ENCODE results near the gene RXRA. TPM values are rescaled to one million over a fixed set of nuclear protein-coding genes. Genes with fewer than 3 reads are reported as not detected.

The RXRA gene
- polyA plus RNA-seq, 1 of the 3 experiments (the other 2 are of a cell fraction): 7.6 TPM

DNA sequence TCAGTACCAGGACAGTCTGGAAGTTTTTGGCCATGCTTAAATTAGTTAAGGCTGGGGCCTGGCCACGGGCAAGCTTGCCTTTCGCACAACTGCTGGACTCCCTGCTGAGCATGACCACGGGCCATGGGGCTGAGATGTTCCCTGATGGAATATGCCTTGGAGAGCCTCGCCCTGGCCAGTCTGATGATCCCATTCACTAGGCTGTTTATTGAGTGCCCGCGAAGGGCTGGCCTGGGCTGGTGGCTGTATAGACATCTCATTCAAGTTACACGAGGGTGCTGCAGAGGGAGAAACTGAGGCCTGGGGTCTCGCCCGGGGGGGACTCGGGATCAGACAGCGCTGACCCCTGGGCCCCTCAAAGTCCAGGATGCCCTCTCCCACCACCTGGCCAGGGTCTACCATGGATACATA, 7.8 kb upstream of the RXRA start:
- TF ChIP-seq RFX5 (IDR thresholded peaks at IDR 0.05; ENCODE audit: low read length): no peak
- TF ChIP-seq POLR2AphosphoS5 (IDR thresholded peaks at IDR 0.05; ENCODE audit: low read depth, low read length): no peak
- no peak for TF ChIP-seq TEAD4 (IDR thresholded peaks at IDR 0.05; ENCODE audit: borderline replicate concordance, insufficient read depth)
- TF ChIP-seq, protein P1, sequence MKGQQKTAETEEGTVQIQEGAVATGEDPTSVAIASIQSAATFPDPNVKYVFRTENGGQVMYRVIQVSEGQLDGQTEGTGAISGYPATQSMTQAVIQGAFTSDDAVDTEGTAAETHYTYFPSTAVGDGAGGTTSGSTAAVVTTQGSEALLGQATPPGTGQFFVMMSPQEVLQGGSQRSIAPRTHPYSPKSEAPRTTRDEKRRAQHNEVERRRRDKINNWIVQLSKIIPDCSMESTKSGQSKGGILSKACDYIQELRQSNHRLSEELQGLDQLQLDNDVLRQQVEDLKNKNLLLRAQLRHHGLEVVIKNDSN (IDR thresholded peaks at IDR 0.05; ENCODE audit: borderline replicate concordance, low read depth): no peak
- TF ChIP-seq YY1 (IDR thresholded peaks at IDR 0.05; ENCODE audit: low read depth): no peak
- TF ChIP-seq NRF1 (IDR thresholded peaks at IDR 0.05; ENCODE audit: low read depth, low read length): no peak
- TF ChIP-seq RXRA (IDR thresholded peaks at IDR 0.05; ENCODE audit: borderline replicate concordance, low read depth): no peak
- TF ChIP-seq NFIC (IDR thresholded peaks at IDR 0.05; ENCODE audit: borderline replicate concordance): no peak
- TF ChIP-seq, protein P2, sequence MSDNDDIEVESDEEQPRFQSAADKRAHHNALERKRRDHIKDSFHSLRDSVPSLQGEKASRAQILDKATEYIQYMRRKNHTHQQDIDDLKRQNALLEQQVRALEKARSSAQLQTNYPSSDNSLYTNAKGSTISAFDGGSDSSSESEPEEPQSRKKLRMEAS (IDR thresholded peaks at IDR 0.05; ENCODE audit: low read depth): no peak
- no peak for TF ChIP-seq JUND (IDR thresholded peaks at IDR 0.05)
- TF ChIP-seq MEF2A (IDR thresholded peaks at IDR 0.05; ENCODE audit: borderline replicate concordance, low read depth): no peak
- TF ChIP-seq ELF1 (IDR thresholded peaks at IDR 0.05): no peak
- TF ChIP-seq, protein P3, sequence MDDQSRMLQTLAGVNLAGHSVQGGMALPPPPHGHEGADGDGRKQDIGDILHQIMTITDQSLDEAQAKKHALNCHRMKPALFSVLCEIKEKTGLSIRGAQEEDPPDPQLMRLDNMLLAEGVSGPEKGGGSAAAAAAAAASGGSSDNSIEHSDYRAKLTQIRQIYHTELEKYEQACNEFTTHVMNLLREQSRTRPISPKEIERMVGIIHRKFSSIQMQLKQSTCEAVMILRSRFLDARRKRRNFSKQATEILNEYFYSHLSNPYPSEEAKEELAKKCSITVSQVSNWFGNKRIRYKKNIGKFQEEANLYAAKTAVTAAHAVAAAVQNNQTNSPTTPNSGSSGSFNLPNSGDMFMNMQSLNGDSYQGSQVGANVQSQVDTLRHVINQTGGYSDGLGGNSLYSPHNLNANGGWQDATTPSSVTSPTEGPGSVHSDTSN (IDR thresholded peaks at IDR 0.05): no peak
- no peak for TF ChIP-seq FOXM1 (IDR thresholded peaks at IDR 0.05; ENCODE audit: low read depth)
- no peak for TF ChIP-seq EZH2phosphoT487 (IDR thresholded peaks at IDR 0.05; ENCODE audit: borderline replicate concordance, low read depth)
- Histone ChIP-seq H3K9ac (no peak overlapping the region; the same call in 1 of the 2 replicates), H3K4me1 (ENCODE audit: control insufficient read depth in 1 of 2, insufficient read depth in 2 of 2, low read depth in 1 of 2, low read length in 1 of 2) (peaks cover 30% of the 10 kb centered on the region in 2 experiments), H3K4me3 (ENCODE audit: low read depth in 2 of 2, low read length in 1 of 2) (no peak overlapping the region), H2AFZ (ENCODE audit: low read depth) (no peak overlapping the region), H3F3A (replicated peaks; ENCODE audit: insufficient read depth) (peaks cover 7% of the 10 kb centered on the region), H3K4me2 (peak overlapping the region; percentile 70), H3K36me3 (replicated peaks in 1 of 2; ENCODE audit: control insufficient read depth in 1 of 2, insufficient read depth in 2 of 2, low read length in 1 of 2) (no peaks in the 10 kb centered on the region), H3K79me2 (ENCODE audit: insufficient read depth) (no peaks in the 10 kb centered on the region), H3K27ac (ENCODE audit: low read depth in 2 of 2, low read length in 1 of 2) (peak overlapping the region in 1 of 2 experiments; percentile 36; a peak in 1 of 4 replicates), H3K27me3 (ENCODE audit: insufficient read depth) (no peaks in the 10 kb centered on the region), H3K9me3 (no peaks in the 10 kb centered on the region), H4K20me1 (ENCODE audit: insufficient read depth) (no peaks in the 10 kb centered on the region), H3K9me2 (no peaks in the 10 kb centered on the region)
- ChIA-PET POLR2A (no interaction called here), CTCF (interaction anchor here (0.8 to 1.8 kb wide), 3 partner anchors 9 to 125 kb away, joined by 3 to 6 read pairs (median 4); no protein-coding TSS in a partner anchor)
- 83% methylated on average over 10 of the region's 11 CpGs for WGBS (ENCODE audit: low lambda C conversion rate)
- DNase-seq: no peak

- Histone ChIP-seq H3K4me1 (ENCODE audit: control insufficient read depth in 1 of 2, insufficient read depth in 2 of 2, low read depth in 1 of 2, low read length in 1 of 2) (peaks cover 30% of the 10 kb centered on the region in 2 experiments), H3F3A (replicated peaks; ENCODE audit: insufficient read depth) (peaks cover 7% of the 10 kb centered on the region), H3K9me3 (no peaks in the 10 kb centered on the region), H2AFZ (ENCODE audit: low read depth) (no peak overlapping the region), H3K27me3 (ENCODE audit: insufficient read depth) (no peaks in the 10 kb centered on the region), H3K4me2 (peak overlapping the region; percentile 70), H3K27ac (ENCODE audit: low read depth in 2 of 2, low read length in 1 of 2) (no peak overlapping the region), H3K9me2 (no peaks in the 10 kb centered on the region), H3K4me3 (ENCODE audit: low read depth in 2 of 2, low read length in 1 of 2) (no peak overlapping the region), H3K79me2 (ENCODE audit: insufficient read depth) (no peaks in the 10 kb centered on the region), H3K36me3 (replicated peaks in 1 of 2; ENCODE audit: control insufficient read depth in 1 of 2, insufficient read depth in 2 of 2, low read length in 1 of 2) (no peaks in the 10 kb centered on the region), H4K20me1 (ENCODE audit: insufficient read depth) (no peaks in the 10 kb centered on the region), H3K9ac (no peak overlapping the region)
- TF ChIP-seq MXI1 (IDR thresholded peaks at IDR 0.05; ENCODE audit: low read depth, low read length) (no peak), GABPA (IDR thresholded peaks at IDR 0.05; ENCODE audit: low read depth) (no peak), IRF3 (IDR thresholded peaks at IDR 0.05; ENCODE audit: low read depth, low read length) (no peak), SIN3A (IDR thresholded peaks at IDR 0.05; ENCODE audit: borderline replicate concordance, low read depth, low read length) (no peak), NFIC (IDR thresholded peaks at IDR 0.05; ENCODE audit: borderline replicate concordance) (no peak), NRF1 (IDR thresholded peaks at IDR 0.05; ENCODE audit: low read depth, low read length) (no peak), RXRA (IDR thresholded peaks at IDR 0.05; ENCODE audit: borderline replicate concordance, low read depth) (no peak), SMC3 (IDR thresholded peaks at IDR 0.05; ENCODE audit: low read depth, low read length) (no peak), JUND (IDR thresholded peaks at IDR 0.05) (no peak), RCOR1 (IDR thresholded peaks at IDR 0.05; ENCODE audit: low read length) (no peak), EZH2phosphoT487 (IDR thresholded peaks at IDR 0.05; ENCODE audit: borderline replicate concordance, low read depth) (no peak), FOSL2 (IDR thresholded peaks at IDR 0.05; ENCODE audit: borderline replicate concordance, low read depth) (no peak), TEAD4 (IDR thresholded peaks at IDR 0.05; ENCODE audit: borderline replicate concordance, insufficient read depth) (no peak), EP300 (IDR thresholded peaks at IDR 0.05; ENCODE audit: borderline replicate concordance in 1 of 2, low read depth in 1 of 2, low read length in 1 of 2) (no peak)
- TF ChIP-seq, protein P3 (IDR thresholded peaks at IDR 0.05): no peak
- ChIA-PET POLR2A (no interaction called here), CTCF (interaction anchor here (1.1 to 1.8 kb wide), 2 partner anchors 25 to 148 kb away, joined by 4 to 5 read pairs; no protein-coding TSS in a partner anchor)
- 90% methylated on average over 3 of the region's 5 CpGs for WGBS (ENCODE audit: low lambda C conversion rate)
- no peak for DNase-seq
Observed at GRCh38 chr9:134318941-134319305, 7.3 kb upstream of the RXRA start.
